Measurements from ENCODE around the gene ZNF684.

The ZNF684 gene

GRCh38 chr1:40575336-40575735 is 43.9 kb downstream of the ZNF684 start:
- no peak for DNase-seq

GRCh38 chr1:40582116-40582515 is 50.7 kb downstream of the ZNF684 start:
- no peak for DNase-seq

- DNase-seq, result peak; percentile 18
Observed at GRCh38 chr1:40583980-40584379, 52.5 kb downstream of the ZNF684 start.

GRCh38 chr1:40588586-40588985 is 57.1 kb downstream of the ZNF684 start:
- DNase-seq, result no peak

- peak; percentile 44 for DNase-seq
Observed at GRCh38 chr1:40592107-40592803, 60.8 kb downstream of the ZNF684 start.

GRCh38 chr1:40593449-40594186 is 62.2 kb downstream of the ZNF684 start:
- no peak for DNase-seq

GRCh38 chr1:40594187-40594531 is 62.7 kb downstream of the ZNF684 start:
- DNase-seq, result no peak

GRCh38 chr1:40595623-40596022 is 64.2 kb downstream of the ZNF684 start:
- DNase-seq, result no peak
